ENCODE results near the gene SBDS.
"Not testable (repeated sequence)": the region's sequence is repeated elsewhere in the genome, so short reads cannot be mapped to it uniquely, and the experiment has no call there.

DNA sequence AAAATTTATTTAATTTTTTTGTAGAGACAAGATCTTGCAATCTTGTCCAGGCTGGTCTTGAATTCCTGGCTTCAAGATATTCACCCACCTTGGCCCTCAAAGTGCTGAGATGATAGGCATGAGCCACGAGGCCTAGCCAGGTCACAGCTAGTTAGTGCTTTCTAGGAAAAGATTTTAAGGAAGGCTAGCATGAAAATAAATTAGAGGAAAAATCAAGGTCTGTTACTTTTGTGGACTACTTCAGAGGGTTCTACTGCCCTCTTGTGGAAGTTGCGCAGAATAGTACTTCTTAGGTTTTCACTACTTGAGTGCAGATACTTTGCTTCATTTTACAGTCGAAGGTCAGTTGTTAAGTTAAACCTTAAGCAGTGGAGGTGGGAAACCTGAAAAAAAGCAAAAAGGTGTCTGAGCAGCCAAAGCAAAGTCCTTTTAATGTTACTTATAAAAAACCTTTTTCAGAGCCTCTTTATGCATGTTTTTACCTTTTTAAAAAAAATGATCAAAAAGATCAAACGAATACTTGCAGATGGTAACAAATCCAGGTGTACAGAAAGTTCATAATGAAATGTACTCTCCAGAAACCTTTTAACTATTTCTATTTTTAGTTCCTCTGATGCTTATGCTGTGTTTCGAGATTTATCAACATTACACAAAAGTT lies 5.3 kb upstream of the SBDS start:
- TF ChIP-seq, protein P1, sequence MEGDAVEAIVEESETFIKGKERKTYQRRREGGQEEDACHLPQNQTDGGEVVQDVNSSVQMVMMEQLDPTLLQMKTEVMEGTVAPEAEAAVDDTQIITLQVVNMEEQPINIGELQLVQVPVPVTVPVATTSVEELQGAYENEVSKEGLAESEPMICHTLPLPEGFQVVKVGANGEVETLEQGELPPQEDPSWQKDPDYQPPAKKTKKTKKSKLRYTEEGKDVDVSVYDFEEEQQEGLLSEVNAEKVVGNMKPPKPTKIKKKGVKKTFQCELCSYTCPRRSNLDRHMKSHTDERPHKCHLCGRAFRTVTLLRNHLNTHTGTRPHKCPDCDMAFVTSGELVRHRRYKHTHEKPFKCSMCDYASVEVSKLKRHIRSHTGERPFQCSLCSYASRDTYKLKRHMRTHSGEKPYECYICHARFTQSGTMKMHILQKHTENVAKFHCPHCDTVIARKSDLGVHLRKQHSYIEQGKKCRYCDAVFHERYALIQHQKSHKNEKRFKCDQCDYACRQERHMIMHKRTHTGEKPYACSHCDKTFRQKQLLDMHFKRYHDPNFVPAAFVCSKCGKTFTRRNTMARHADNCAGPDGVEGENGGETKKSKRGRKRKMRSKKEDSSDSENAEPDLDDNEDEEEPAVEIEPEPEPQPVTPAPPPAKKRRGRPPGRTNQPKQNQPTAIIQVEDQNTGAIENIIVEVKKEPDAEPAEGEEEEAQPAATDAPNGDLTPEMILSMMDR (IDR thresholded peaks at IDR 0.05; ENCODE audit: poor library complexity) = peak; percentile 43
- not testable (repeated sequence) for TF ChIP-seq EZH2 (IDR thresholded peaks at IDR 0.05; ENCODE audit: borderline replicate concordance)

All from hepatocyte (in vitro differentiated cells).